Activated CD4-positive, alpha-beta memory T cell treated with anti-CD3 and anti-CD28 coated beads for 36 hours (primary cell): Measurements from ENCODE around the gene STYK1. TPM values are rescaled to one million over a fixed set of nuclear protein-coding genes. Genes with fewer than 3 reads are reported as not detected.
"Not testable (repeated sequence)": the region's sequence is repeated elsewhere in the genome, so short reads cannot be mapped to it uniquely, and the experiment has no call there.

Source experiments
- CTCF ChIA-PET: fragments of 350-600 bp; sonication (Branson Sonifier 250); formaldehyde crosslinking; loops from one replicate; lab custom pipeline; 2021; ENCODE audit warnings: antibody characterized with exemption, inconsistent platforms; lab: Charles Lee
- POLR2A ChIA-PET: fragments of 350-600 bp; sonication (Branson Sonifier 250); formaldehyde crosslinking; loops from one replicate; lab custom pipeline; 2021; ENCODE audit warnings: antibody characterized with exemption; lab: Charles Lee
- DNase-seq: peaks from one replicate; pipeline ENCODE4 v3.0.0-alpha.2; 2020
- H3K27ac Mint-ChIP-seq: one replicate; pipeline ENCODE4 v1.8.0; 2021; ENCODE audit warnings: mixed read lengths
- H3K27me3 Mint-ChIP-seq: one replicate; pipeline ENCODE4 v1.8.0; 2021; ENCODE audit warnings: mixed read lengths
- H3K36me3 Mint-ChIP-seq: one replicate; pipeline ENCODE4 v1.8.0; 2021; ENCODE audit warnings: mixed read lengths
- H3K4me1 Mint-ChIP-seq: one replicate; pipeline ENCODE4 v1.8.0; 2021; ENCODE audit warnings: low read depth, mixed read lengths
- H3K4me3 Mint-ChIP-seq: one replicate; pipeline ENCODE4 v1.8.0; 2021; ENCODE audit warnings: mild to moderate bottlenecking, mixed read lengths
- H3K9me3 Mint-ChIP-seq: one replicate; pipeline ENCODE4 v1.8.0; 2021; ENCODE audit warnings: mixed read lengths
- intact Hi-C: fragments of 100-400 bp; cut with micrococcal nuclease; formaldehyde crosslinking; loops from one replicate; pipeline ENCODE4 v1.15.1; 2023
- total RNA-seq, 2 experiments: library from RNA; stranded (reverse); gene quantifications; one replicate each; pipeline ENCODE4 v1.2.3, GENCODE V29; 2021

The STYK1 gene
- total RNA-seq, 2 experiments from 2014 or later = not detected

DNA sequence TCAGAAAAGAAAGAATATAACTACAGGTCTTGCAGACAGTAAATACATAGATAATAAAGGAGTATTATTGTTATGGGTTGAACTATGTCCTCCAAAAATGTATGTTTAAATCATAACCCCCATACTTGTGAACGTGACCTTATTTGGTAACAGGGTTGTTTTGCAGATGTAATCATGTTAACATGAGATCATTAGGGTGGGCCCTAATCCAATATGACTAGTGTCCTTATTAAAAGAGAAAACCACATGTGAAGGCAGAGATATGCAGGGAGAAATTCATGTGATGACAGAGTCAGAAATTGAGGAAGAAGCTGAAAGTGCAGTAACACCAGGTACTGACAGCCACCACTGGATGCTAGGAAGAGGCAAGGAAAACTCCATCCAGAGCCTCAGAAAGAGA is 89.4 kb downstream of the STYK1 start:
- Mint-ChIP-seq H3K9me3 (peaks cover 17% of the 10 kb centered on the region), H3K4me1 (no peaks in the 10 kb centered on the region), H3K36me3 (peaks cover 27% of the 10 kb centered on the region), H3K27me3 (no peaks in the 10 kb centered on the region), H3K27ac (no peak overlapping the region), H3K4me3 (no peak overlapping the region)
- ChIA-PET POLR2A (no interaction called here), CTCF (interaction anchor here (1.0 kb wide), 1 partner anchor 22 kb away, joined by 3 read pairs; no protein-coding TSS in a partner anchor)
- DNase-seq = no peak
- intact Hi-C loops = no loop called here

DNA sequence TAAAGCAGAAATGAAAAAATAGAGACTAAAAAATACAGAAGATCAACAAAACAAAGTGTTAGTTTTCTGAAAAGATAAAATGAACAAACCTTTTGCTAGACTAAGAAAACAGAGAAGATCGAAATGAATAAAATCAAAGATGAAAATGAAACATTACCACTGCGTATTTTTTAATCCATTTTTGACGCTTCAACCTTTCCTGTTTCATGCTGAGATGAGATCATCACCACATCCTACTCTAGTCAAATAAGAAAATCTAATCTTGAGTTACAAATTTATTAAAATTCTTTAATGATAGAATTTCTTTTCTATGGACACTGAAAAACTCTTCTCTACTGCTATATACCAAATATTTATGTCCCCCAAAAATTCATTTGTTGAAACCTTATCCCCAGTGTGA is 91.1 kb downstream of the STYK1 start:
- no peak overlapping the region for H3K4me3 Mint-ChIP-seq

DNA sequence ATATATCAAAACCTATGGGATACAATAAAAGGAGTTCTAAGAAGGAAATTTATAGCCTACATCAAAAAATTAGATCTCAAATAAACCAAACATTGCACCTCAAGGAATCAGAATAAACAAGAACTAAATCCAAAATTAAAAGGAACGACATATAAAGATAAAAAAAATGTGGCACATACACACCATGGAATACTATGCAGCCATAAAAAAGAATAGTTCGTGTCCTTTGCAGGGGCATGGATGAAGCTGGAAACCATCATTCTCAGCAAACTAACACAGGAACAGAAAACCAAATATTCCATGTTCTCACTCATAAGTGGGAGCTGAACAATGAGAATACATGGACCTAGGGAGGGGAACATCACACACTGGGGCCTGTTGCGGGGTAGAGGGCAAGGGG is 91.7 kb downstream of the STYK1 start:
- DNase-seq, H3K4me3 Mint-ChIP-seq, CTCF ChIA-PET, H3K27ac Mint-ChIP-seq, intact Hi-C loops, H3K27me3 Mint-ChIP-seq, H3K4me1 Mint-ChIP-seq: not testable (repeated sequence)
- Mint-ChIP-seq H3K9me3 (peaks cover 17% of the 10 kb centered on the region), H3K36me3 (peaks cover 27% of the 10 kb centered on the region)
- POLR2A ChIA-PET = interaction anchor here (0.6 kb wide), 1 partner anchor 81 kb away, joined by 3 read pairs; no protein-coding TSS in a partner anchor

More for the DNA sequence above, 91.1 kb downstream of the STYK1 start:
- Mint-ChIP-seq H3K4me1 (no peaks in the 10 kb centered on the region), H3K27ac (no peak overlapping the region), H3K27me3 (no peaks in the 10 kb centered on the region), H3K36me3 (peaks cover 27% of the 10 kb centered on the region), H3K9me3 (peaks cover 17% of the 10 kb centered on the region)
- POLR2A ChIA-PET = interaction anchor here (0.6 kb wide), 1 partner anchor 81 kb away, joined by 3 read pairs; no protein-coding TSS in a partner anchor
- intact Hi-C loops = no loop called here
- DNase-seq = no peak
- CTCF ChIA-PET = no interaction called here

DNA sequence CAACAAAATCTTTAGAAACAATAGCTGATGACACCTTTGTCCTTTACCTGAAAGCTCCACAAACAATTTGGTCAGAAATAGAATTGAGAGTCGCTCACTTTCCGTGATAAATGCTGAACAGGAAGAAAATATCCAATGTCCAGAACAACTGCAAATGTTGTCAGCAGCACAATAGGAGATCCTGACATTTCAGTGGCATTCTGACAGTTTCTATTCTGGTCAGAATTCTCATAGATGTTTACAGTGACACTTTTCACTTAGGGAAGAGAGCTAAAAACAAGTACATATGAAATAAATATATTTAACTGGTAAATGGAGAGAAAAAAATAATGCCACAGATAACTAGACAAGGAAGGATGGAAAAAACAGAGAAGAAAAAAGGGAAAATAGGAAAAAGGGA is 99.5 kb downstream of the STYK1 start:
- Mint-ChIP-seq H3K9me3 (no peaks in the 10 kb centered on the region), H3K4me3 (no peak overlapping the region), H3K4me1 (no peaks in the 10 kb centered on the region), H3K36me3 (no peaks in the 10 kb centered on the region), H3K27me3 (peaks cover 4% of the 10 kb centered on the region), H3K27ac (no peak overlapping the region)
- CTCF ChIA-PET = interaction anchor here (0.9 kb wide), 1 partner anchor 339 kb away, joined by 3 read pairs; no protein-coding TSS in a partner anchor
- POLR2A ChIA-PET = no interaction called here
- no peak for DNase-seq
- intact Hi-C loops = no loop called here

DNA sequence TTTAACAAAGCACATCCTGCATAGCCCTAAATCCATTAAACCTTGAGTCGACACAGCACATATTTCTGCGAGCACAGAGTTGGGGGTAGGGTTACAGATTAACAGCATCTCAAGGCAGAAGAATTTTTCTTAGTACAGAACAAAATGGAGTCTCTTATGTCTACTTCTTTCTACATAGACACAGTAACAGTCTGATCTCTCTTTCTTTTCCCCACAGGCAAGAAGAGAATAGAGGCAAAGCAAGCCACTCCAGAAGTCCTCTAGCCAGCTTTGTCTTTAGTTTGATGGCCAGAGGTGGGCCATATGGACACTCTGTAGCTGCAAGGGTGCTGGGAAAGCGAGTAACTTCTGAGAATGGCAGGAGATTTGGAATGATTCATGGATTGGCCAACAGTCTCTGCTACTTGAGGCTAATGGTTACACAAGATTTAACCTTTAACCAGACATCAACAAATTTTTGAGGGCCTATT is 101.8 kb downstream of the STYK1 start:
- DNase-seq, H3K4me3 Mint-ChIP-seq, H3K36me3 Mint-ChIP-seq, intact Hi-C loops, H3K9me3 Mint-ChIP-seq, H3K4me1 Mint-ChIP-seq, CTCF ChIA-PET, H3K27ac Mint-ChIP-seq, POLR2A ChIA-PET: not testable (repeated sequence)
- peaks cover 13% of the 10 kb centered on the region for H3K27me3 Mint-ChIP-seq

DNA sequence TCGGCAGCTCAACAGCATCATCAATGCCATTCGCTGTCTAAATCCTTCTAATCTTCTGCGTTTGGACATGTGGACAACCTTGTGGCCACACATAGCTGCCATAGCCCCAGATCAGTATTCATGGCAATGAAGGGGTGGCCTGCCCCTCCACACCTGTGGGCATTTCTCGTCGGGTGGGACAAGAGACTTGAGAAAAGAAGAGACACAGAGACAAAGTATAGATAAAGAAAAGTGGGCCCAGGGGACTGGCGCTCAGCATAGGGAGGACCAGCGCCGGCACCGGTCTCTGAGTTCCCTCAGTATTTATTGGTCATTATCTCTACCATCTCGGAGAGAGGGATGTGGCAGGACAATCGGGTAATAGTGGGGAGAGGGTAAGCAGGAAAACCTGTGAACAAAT is 102.7 kb downstream of the STYK1 start:
- no peaks in the 10 kb centered on the region for H3K36me3 Mint-ChIP-seq
- no peaks in the 10 kb centered on the region for H3K9me3 Mint-ChIP-seq
- no peak for DNase-seq
- ChIA-PET CTCF (no interaction called here), POLR2A (no interaction called here)
- no peak overlapping the region for H3K4me3 Mint-ChIP-seq
- H3K27me3 Mint-ChIP-seq = peaks cover 17% of the 10 kb centered on the region
- no peak overlapping the region for H3K27ac Mint-ChIP-seq
- intact Hi-C loops = no loop called here
- H3K4me1 Mint-ChIP-seq = no peaks in the 10 kb centered on the region

Other genes starting within 250 kb of the STYK1 start
- not detected for gene KLRC2, start 238.0 kb downstream of the STYK1 start, total RNA-seq
- gene KLRC1, start 220.7 kb downstream of the STYK1 start, total RNA-seq = not detected
- gene EIF2S3B, start 168.2 kb downstream of the STYK1 start, total RNA-seq = 1 to 10 TPM; 2.1 to 2.3 TPM
- 10 to 100 TPM; 66.2 to 69.1 TPM for gene MAGOHB, start 60.4 kb downstream of the STYK1 start, total RNA-seq
- 10 to 100 TPM; 90.7 to 96.2 TPM for gene YBX3, start 49.3 kb upstream of the STYK1 start, total RNA-seq
- gene TAS2R7, start 128.6 kb upstream of the STYK1 start, total RNA-seq = not detected
- gene TAS2R8, start 133.2 kb upstream of the STYK1 start, total RNA-seq = not detected
- gene TAS2R9, start 136.1 kb upstream of the STYK1 start, total RNA-seq = not detected
- not detected for gene TAS2R10, start 152.3 kb upstream of the STYK1 start, total RNA-seq
- under 1 TPM in 1 of 2 experiments, not detected in 1; 0.57 TPM for gene PRR4, start 175.4 kb upstream of the STYK1 start, total RNA-seq
- gene PRH1, start 210.2 kb upstream of the STYK1 start, total RNA-seq = 1 to 10 TPM; 6.5 to 6.6 TPM
- gene TAS2R13, start 235.5 kb upstream of the STYK1 start, total RNA-seq = not detected